Measurements from ENCODE around the gene AUTS2. TPM values are rescaled to one million over a fixed set of nuclear protein-coding genes. Genes with fewer than 3 reads are reported as not detected.

Gene AUTS2
- total and polyA plus RNA-seq, 4 donors, result 4.9 to 24.4 (median 7.0) TPM

DNA sequence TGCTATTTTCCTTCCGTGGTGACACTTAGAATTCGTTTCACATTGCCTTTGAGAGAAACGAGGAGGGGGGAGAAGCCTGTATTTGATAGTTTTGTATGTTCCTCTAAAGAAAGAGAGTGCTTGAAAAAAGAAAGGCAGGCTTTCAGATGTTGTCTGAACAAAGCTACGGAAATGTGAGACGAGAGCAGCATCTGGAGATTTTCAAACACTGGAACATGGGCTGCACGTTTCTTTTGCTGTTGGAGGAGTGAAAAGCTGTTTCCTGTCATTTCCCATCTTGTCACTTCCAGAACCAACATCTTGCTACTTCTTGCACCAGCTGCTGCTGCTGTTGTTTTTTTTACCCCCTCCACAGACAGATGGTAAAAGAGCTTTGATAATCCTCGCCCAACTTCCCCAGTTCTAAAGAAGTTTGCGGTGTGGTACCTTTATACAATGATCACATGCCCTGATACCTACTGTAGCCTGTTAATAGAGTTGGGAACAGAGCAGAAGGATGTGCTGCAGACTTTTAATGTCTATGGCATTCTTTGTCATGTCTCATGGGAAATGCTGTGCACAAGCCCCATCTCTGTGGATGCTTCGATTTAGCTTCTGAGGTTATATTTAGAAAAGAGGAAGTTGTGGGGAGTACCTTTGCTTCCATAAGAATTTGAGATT, 408.1 kb downstream of the AUTS2 start:
- TF ChIP-seq MAX (IDR thresholded peaks at IDR 0.05) (no peak), EGR1 (IDR thresholded peaks at IDR 0.05; ENCODE audit: low read depth in 2 of 2) (no peak), RAD21 (IDR thresholded peaks at IDR 0.05) (no peak), ZBTB33 (IDR thresholded peaks at IDR 0.05) (no peak), ATF3 (IDR thresholded peaks at IDR 0.05) (no peak), TAF1 (conservative IDR thresholded peaks at IDR 0.05) (no peak), YY1 (IDR thresholded peaks at IDR 0.05) (no peak), HNF4G (IDR thresholded peaks at IDR 0.05) (no peak), SP1 (IDR thresholded peaks at IDR 0.05) (no peak), RXRA (IDR thresholded peaks at IDR 0.05) (no peak), REST (IDR thresholded peaks at IDR 0.05) (no peak), GABPA (IDR thresholded peaks at IDR 0.05 in 1 of 2, conservative IDR thresholded peaks at IDR 0.05 in 1 of 2) (no peak), HNF4A (conservative IDR thresholded peaks at IDR 0.05) (no peak), FOXA2 (IDR thresholded peaks at IDR 0.05) (no peak), JUND (IDR thresholded peaks at IDR 0.05) (no peak), NR2F2 (IDR thresholded peaks at IDR 0.05) (no peak), FOXA1 (IDR thresholded peaks at IDR 0.05) (no peak)
- TF ChIP-seq, protein P1, sequence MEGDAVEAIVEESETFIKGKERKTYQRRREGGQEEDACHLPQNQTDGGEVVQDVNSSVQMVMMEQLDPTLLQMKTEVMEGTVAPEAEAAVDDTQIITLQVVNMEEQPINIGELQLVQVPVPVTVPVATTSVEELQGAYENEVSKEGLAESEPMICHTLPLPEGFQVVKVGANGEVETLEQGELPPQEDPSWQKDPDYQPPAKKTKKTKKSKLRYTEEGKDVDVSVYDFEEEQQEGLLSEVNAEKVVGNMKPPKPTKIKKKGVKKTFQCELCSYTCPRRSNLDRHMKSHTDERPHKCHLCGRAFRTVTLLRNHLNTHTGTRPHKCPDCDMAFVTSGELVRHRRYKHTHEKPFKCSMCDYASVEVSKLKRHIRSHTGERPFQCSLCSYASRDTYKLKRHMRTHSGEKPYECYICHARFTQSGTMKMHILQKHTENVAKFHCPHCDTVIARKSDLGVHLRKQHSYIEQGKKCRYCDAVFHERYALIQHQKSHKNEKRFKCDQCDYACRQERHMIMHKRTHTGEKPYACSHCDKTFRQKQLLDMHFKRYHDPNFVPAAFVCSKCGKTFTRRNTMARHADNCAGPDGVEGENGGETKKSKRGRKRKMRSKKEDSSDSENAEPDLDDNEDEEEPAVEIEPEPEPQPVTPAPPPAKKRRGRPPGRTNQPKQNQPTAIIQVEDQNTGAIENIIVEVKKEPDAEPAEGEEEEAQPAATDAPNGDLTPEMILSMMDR (IDR thresholded peaks at IDR 0.05; ENCODE audit: low read depth, low read length, missing input control), result no peak
- Histone ChIP-seq H3K27me3 (ENCODE audit: control insufficient read depth in 4 of 4, insufficient read depth in 4 of 4, low read length in 3 of 4) (no peaks in the 10 kb centered on the region), H3K4me1 (ENCODE audit: control insufficient read depth in 4 of 4, insufficient read depth in 4 of 4, low read length in 3 of 4) (no peaks in the 10 kb centered on the region), H3K9ac (ENCODE audit: low read depth in 1 of 2, low read length in 2 of 2) (no peak overlapping the region), H3K4me3 (ENCODE audit: low read depth in 1 of 3, low read length in 3 of 3) (no peak overlapping the region), H3K9me3 (ENCODE audit: control insufficient read depth in 4 of 4, low read length in 3 of 4) (no peaks in the 10 kb centered on the region), H3K27ac (ENCODE audit: low read depth in 1 of 2, low read length in 2 of 2) (no peak overlapping the region), H3K36me3 (ENCODE audit: control insufficient read depth in 4 of 4, insufficient read depth in 3 of 4, low read depth in 1 of 4, low read length in 3 of 4) (no peaks in the 10 kb centered on the region)
- WGBS, result 63% methylated on average over 9 of the region's 9 CpGs
- no peak for DNase-seq (ENCODE audit: low spot score)
